HG03342 (cell line): Measurements from ENCODE around the gene EPHB2.

ENCODE experiments used
- ATAC-seq: cut with Tn5 transposase; IDR thresholded peaks from one replicate; pipeline ENCODE4 v1.9.1; 2021; ENCODE audit warnings: mild to moderate bottlenecking, moderate library complexity; ENCODE audit not compliant: unreplicated experiment

Gene EPHB2

DNA sequence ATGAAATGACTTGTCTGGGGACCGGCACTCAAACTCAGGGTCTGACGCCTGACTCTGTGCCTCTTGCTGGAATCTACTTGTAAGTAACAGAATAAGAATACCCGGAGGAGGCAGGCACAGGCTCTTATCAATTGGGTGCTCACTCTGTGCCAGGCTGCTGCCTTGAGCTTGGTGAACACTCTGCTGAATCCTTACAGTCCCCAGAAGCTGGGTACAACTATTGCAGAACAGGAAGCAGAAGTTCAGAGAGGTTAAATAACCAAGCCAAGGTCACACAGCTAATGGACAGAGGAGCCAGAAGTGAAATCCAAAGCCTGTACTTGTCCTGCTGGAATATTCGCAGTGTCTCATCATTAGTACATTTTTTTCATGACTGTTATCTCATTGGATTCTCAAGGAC, 86.0 kb downstream of the EPHB2 start:
- no peak for ATAC-seq

DNA sequence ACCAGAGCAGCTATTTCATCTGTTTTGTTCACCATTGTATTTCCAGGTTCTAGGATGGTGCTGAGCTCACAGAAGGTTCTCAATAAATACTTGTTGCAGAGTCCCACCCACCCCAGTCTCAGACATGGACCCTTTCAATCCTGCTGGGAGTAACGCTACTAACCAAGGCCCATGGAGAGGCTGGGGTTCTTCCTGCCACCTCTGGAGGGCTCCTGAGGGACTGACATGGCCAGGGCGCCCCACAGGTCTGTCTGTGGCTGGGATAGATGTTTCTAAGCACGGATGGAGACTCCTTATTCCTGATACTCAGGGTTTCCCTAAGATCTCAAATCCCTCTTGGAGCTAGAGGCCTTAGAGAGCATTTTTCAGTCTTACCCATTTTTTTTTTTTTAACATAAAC, 87.4 kb downstream of the EPHB2 start:
- ATAC-seq: no peak

DNA sequence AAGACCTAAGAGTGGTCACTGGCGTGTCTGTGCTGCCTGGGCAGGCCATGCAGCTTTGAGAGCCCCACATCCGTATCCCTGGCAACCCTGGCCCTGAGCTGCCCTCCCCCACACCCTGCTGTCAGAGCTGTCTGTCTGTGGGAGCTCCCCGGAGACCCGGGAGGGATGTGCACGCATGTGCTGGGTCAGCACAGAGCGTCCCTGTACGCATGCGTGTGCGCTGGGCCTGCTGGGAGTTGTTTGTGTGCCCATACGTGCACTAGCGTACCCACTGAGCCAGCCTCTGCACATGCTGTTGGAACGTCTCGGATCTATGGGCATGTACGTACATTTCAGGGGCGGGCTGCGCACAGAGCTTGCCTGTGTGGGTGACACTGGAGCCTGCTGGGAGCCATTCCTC, 89.3 kb downstream of the EPHB2 start:
- ATAC-seq: no peak

DNA sequence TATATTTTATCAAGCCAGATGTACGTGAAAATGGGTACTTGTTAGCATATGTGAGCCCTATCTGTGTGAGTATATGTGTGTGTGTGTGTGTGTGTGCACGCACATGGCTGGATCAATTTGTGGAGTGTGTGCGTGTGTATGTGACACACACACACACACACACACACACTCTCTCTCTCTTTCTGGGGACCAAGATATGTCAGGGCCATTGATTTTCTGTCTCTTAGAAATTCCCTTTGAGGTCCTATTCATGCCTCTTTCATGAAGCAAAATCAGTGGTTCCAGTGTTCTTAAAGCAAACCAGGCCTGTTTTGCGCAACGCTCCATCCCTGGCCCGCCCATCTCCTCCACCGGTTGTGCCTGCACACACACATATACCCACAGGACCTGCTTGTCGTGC, 90.0 kb downstream of the EPHB2 start:
- no peak for ATAC-seq

DNA sequence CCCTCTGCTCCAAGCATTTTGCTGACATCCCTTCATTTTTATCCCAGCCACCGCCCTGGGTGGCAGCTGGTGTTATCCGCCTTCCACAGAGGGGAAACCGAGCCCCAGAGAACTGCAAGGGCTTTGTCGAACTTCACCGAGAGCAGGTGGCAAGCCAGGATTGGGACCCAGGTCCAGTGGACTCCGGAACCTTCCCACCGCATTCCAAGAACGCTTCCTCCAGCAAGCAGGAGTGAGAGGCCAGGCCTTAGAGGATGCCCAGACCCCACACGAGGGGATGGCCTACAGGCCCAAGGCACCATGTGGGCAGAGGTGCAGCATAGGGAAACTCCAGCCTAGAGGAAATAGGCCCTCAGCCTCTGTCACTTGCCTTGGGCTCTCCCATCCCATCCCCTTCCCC, 90.7 kb downstream of the EPHB2 start:
- ATAC-seq: no peak

DNA sequence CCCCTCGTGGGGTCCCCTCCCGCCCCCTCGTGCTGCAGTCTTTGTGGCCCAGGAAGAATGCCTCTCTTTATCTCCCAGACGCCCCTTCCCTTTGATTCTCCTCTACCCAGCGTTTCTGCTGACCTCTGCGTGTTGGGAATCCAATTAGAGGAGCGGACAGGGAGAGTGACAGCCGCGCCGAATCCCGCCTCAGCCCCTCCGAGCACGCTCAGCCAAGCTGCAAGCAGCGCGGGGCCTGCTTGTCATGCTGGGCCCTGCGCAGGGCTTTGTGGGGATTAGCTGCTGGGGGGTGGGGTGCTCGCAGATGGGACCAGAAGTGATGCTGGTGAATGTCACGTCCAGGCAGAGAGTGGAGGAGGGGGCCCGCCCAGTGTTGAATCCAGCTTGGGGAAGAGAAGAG, 91.1 kb downstream of the EPHB2 start:
- ATAC-seq: no peak

DNA sequence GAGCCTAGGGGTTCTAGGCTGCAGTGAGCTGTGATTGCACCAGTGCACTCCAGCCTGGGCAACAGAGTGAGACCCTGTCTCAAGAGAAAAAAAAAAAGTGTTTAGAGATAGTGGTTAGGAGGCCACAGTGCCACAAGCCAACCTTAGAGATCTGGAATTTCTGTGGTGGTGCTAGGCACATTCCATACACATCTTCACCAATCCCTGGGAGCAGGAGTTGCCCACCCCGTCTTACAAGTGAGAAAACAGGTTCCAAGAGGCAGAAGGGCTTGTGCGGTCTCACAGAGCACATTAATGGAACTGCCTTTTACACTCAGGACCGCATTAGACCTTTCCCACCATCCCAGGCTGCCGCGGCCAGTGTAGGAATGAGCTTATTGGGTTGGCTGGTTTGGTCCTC, 93.2 kb downstream of the EPHB2 start:
- ATAC-seq: no peak

DNA sequence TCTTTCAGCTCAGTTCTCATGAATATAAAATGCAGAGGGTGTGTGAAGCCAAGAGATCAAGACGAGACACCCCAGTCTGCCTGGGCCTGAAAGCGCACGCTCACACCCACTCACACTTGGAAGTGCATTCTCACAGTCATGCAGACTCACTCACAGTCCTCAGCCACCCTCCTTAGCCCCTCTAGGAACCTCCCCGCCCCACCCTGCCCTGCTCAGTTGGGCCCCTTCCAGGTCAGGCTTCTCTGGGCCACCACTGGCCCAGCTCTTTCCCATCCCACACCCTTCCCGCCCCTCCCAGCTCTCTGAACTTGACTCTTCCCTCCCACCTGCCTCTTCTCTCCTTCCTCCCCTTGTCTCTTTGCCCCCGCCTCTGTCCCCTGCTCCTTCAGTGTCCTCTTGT, 93.8 kb downstream of the EPHB2 start:
- no peak for ATAC-seq

DNA sequence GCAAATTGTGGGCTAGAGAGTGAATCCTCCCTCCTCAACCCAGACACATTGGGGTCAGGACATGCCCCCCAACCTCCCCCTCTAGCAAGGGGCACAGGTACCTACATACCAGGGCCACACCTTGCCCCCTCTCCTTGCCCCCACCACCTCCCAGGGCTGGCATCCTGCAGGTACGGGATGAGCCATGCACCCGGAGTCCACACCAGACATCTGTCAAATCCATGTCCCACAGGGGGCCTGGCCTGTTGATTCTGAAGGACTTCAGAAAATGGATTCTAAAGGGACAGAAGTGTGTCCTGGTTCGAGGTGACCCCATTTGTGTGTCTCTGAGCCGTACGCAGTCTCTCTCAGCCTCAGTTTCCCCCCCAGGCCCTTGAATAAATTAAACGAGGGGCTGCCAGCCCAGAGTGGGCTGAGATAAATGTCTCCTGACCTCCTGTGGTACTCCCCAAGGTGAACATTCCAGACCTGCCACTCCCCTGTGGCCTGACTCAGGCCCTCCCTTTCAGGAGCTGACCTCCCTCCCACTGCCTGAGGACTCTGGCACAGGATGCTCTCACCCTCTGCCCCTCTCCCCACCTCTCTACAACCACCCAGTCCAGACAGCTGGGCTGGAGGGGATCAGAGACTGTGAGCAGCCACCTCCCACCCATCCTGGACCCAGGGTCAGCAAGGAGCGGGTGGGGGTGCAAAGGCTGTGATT, 94.5 kb downstream of the EPHB2 start:
- no peak for ATAC-seq

DNA sequence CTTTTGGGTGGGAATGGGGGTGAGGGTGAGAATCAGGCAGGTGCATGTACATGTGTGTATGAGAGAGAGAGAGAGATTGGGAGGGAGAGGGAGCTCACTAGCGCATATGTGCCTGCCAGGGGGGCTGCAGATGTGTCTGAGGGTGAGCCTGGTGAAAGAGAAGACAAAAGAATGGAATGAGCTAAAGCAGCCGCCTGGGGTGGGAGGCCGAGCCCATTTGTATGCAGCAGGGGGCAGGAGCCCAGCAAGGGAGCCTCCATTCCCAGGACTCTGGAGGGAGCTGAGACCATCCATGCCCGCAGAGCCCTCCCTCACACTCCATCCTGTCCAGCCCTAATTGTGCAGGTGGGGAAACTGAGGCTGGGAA, 95.0 kb downstream of the EPHB2 start:
- no peak for ATAC-seq

DNA sequence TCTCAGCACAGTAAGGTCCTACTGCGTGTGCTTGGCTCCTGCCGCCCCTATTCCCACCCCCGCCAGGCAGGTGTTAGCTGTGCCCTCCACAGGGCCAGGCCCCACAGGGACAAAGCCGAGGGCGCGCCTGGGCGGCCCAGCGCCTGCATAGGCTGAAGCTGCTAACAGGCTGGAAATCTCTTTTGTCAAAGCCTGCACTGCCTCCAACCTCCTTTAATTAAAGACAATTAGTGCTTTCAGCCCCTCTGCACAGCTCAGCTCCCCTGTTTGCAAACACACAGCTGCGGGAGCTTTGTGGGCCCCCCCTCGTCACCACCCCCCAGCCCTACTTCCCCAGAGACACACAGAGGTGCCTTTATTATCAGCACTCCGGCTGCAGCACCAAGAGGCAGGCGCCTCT, 95.9 kb downstream of the EPHB2 start:
- ATAC-seq: no peak

DNA sequence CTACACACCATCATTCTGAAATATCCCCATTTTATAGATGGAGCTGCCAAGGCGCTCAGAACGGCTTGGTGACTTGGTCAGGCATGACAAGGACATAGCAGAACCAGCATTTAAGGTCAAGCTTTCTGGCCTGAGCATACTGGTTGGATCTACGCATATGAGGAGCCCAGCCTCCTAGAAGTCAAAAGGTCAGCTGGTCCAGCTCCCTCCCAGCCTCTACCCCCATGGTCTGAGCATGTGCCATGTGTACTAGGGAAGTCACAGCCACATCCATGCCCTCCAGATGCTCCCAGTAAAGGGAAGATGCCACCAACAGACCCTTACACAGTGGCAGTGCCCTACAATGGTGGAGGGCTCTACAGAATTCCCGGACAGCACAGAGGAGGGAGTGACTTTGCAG, 96.7 kb downstream of the EPHB2 start:
- ATAC-seq: no peak

DNA sequence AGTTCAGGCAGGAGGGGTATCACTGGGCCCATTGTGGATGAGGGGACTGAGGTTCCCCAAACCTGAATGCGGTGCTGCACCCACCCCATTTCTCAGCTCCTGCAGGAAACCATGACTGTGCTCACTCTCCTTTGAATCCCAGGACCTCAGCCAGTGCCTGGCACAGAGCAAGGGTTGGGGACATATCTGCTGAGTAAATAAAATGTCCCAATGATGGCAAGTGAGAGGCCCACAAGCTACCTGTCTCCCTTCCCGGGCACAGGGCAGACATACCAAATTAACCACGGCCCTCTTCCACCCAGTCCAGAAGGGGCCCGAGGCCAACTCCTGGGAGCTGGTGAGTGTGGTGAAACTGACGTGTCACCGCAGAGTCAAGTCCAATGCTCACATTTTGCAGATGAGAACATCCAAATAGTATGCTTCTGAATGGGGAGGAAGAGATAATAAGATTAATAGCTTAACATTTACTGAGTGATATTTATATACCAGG, 97.6 kb downstream of the EPHB2 start:
- no peak for ATAC-seq

DNA sequence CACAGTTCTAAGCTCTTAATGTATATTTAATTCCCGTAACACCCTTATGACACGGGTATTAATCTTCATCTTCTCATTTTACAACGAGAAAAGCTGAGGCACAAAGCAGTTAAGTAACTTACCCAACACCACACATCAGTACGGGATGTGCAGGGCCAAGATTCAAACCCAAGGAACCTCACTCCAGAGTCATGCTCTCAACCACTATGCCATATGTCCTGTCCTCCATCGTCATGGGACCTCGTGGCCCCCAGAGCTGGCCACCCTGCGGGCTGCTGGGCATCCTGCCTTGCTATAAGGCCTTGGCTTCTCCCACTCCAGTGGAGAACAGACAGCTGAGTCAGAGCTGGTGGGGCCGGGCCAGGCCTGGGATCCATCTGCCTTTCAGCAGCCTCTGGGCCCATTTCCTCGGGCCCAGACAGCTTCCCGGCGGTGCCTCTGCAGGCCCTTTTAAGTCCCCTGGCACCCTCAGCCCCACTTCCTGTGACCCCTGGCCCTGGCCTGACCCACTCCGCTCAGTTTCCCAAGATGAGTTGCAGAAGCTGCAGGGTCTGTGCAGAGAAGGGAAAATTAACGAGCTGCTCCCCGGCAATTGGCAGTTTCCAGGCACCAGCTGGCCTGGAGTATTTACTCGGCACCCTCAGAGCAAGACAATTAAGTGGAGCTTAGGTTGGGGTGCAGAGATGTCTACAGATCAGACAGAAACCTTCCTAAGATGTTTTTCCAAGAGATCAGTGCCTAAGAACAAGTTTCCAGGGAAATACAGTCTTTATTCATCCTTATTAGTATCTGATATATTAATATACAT, 98.2 kb downstream of the EPHB2 start:
- no peak for ATAC-seq

DNA sequence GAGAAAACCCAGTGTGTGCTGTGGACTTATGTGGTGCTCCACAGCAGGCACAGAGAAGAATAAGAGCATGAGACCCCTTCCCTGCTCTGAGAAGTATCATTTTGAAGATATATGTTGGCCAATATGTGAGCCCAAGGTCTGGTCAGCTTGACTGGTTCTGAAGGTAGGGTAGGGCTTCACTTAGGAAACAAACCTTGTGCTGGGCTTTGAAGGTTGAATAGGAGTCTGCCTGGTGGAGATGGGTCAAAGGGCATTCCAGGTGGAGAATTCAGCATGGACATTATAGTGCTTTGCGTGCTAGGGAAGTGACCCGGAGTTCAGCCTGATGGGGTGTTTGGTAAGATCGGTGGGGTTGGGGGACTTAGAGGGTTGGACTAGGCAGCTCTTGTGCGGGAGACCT, 99.1 kb downstream of the EPHB2 start:
- no peak for ATAC-seq

DNA sequence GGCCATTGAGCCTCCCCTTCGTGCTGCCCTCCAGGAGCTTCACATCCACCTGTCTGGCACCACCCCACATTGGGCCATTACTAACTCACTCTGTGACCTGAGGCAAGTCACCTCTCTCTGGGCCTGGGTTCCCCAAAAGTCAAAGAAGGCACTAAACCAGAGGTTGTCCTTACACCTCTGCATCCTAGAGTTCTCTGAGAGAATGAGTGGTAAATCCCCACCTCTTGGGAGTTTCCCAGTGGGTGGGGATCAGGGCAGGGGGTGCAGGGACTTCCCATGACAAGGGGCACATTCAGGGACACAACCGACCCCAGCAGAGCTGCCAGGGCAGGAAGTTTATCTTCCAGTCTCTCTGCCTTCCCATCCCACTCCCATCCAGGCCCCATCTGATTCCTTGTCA, 99.7 kb downstream of the EPHB2 start:
- ATAC-seq: no peak

DNA sequence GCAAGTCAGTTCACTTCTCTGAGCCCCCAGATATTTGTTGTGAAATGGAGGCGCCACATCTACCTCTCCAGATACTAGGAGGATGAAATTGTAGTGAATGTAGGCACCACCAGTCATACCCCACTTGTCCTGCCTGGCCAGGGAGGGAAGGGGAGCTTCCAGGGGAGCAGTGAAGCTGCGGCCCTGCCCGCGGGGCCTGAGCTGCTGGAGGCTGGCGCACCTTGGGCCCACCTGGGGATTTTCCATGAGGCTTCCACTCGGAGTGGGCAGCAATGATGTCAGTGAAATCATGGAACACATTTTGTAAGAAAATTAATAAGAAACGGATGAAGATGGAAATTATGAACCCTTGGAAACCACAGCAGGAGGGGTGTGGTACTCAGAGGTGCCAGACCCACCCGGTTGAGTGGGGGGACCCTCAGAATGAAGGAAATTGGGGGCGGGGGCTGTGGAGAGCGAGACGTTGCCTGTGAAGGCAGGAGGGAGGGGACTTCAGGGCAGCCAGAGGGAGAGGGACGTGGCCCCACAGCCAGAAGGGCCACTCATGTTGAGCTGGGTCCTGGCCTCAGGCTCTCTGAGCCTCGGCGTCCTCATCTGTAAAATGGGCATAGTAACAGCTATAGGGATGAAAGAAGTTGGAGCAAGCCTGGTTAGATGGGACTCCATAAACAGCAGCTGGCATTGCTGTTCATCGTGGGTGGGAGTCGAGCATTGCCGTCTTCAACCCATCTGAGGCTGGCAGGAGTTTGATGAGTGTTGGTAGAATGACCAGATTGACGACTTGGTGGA, 101.6 kb downstream of the EPHB2 start:
- no peak for ATAC-seq

DNA sequence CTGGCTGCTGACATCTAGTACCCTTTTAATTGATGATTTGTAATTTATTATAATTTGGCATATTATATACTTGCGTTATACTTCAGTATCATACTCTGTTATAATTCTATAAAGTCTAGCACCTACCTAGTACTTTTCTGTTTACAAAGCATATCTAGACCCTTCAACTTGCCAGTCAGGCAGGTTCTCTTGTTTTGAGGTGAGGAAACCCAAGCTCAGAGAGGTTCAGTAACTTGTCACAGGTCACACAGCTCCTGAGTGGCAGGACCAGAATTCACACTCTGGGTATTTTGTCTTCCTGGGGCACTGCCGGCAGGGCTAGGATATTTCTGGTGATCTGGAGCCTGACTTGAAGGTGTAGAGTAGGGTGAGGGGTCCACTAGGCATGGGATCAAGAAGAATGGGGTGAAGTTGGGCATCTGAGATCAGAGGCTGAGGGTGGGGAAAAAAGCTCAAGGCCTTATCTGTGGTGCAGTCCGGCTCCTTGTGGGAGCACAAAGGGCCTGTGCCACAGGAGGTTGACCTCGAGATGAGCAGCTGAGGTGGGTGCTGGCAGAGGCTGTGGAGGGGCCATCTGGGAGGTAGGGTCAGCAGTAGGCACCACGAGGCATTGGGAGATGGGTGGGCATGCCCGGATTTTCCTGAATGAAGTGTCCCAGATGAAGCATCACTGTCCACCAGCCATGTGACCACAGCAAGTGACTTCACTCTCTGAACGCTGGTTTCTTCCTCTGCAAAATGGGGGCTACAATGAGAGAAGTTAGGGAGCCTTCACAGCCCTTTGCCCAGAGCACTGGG, 102.6 kb downstream of the EPHB2 start:
- no peak for ATAC-seq

DNA sequence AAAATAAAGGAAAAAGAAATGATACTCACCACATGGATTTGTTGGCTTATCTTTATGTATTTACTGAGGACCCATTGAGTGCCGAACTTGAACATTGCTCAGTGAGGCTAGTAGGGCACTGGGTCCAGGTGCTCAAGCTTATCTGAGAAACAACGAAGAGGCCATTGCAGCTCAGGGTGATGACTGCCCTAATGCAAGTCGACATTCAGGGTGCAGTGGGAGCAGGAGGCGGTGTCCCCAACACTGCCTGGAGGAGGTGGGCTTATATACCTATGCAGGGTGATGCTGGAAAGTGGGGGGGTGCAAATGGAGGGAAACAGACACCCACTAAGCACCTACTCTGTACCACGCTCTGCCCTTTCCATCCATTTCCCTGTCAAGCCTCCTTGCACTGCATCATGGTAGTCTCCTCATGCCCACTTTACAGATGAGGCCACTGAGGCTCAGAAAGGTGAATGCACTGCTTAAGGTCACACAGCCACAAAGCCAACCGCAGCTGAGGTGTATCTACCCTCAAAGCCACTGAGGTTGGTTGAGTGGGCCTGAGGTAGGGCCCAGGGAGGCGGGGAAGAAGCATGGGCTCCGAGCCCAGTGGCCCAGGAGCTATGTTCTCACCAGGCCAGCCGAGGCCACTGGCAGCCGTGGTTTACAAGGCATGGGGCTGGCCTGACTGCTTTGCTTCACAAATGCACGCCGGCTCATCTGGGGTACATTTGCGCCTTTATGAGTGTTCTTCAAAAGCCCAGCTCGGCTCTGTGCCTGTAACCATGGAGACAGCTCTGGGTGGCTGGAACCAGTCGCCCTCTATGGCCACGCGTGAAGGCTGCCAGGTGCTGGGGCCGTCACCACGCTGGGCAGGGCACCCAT, 103.8 kb downstream of the EPHB2 start:
- no peak for ATAC-seq

DNA sequence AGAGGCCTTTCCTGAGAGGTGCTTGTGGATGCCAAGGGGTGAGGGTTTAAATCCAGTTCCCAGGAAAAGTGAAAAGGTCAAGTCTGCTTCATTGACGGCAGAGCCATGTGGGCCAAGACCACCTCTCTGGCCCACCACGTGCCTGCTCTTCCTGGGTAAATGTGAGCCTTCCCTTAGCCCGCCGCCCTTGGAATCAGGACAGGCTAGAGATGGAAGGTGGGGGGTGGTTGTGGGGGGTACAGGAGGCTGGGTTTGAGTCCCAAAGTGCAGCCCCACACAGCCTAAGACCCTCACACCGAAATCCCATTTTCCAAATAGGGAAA, 104.4 kb downstream of the EPHB2 start:
- ATAC-seq: no peak
